Measurements from ENCODE around the gene WT1.

DNA sequence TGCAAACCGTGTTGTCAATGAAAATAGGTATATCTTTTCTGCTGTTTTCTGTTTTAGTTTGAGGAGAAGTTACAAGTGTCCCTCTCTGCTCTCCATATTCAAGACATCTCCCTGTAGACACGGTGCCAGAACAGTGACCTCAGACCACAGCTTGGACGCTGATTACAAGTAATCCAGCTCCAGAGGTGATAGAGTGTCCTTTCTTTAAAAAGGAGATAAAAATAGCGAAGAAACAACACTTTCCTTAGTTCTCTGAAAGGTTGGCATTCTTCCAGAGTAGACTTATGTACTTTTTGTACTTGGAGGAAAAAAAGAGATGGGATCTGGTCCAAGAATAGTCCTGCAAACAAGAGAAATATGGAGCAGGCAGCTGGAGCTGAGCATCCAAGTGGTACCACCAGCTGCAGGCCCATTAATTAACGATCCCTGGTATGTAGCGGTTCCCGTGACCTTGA is 43.0 kb upstream of the WT1 start:
- TF ChIP-seq, protein P1, sequence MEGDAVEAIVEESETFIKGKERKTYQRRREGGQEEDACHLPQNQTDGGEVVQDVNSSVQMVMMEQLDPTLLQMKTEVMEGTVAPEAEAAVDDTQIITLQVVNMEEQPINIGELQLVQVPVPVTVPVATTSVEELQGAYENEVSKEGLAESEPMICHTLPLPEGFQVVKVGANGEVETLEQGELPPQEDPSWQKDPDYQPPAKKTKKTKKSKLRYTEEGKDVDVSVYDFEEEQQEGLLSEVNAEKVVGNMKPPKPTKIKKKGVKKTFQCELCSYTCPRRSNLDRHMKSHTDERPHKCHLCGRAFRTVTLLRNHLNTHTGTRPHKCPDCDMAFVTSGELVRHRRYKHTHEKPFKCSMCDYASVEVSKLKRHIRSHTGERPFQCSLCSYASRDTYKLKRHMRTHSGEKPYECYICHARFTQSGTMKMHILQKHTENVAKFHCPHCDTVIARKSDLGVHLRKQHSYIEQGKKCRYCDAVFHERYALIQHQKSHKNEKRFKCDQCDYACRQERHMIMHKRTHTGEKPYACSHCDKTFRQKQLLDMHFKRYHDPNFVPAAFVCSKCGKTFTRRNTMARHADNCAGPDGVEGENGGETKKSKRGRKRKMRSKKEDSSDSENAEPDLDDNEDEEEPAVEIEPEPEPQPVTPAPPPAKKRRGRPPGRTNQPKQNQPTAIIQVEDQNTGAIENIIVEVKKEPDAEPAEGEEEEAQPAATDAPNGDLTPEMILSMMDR (IDR thresholded peaks at IDR 0.05): no peak
- no peak for TF ChIP-seq POLR2AphosphoS5 (IDR thresholded peaks at IDR 0.05)
- no peak for TF ChIP-seq POLR2A (IDR thresholded peaks at IDR 0.05)
- TF ChIP-seq EP300 (IDR thresholded peaks at IDR 0.05): no peak

Measured in gastroesophageal sphincter (tissue), 3 donors.